Posterior vena cava (tissue), 2 donors: Measurements from ENCODE around the gene DCAF6. TPM values are rescaled to one million over a fixed set of nuclear protein-coding genes. Genes with fewer than 3 reads are reported as not detected.
"Not testable (repeated sequence)": the region's sequence is repeated elsewhere in the genome, so short reads cannot be mapped to it uniquely, and the experiment has no call there.

Experiments used
- DNase-seq: peaks from one replicate; pipeline ENCODE4 v3.0.0-alpha.2; 2020; ENCODE audit warnings: low spot score
- intact Hi-C, 2 donors: fragments of 100-400 bp; cut with DNase I; formaldehyde crosslinking; loops; one replicate each; pipeline versions ENCODE4 v1.14.1 to v1.14.2; 2022 to 2023
- long read RNA-seq, 2 donors: library from polyadenylated mRNA; unstranded; transcript quantifications; one replicate each; pipeline ENCODE4 v2.0.0, GENCODE V29; 2020 to 2021
- total RNA-seq, 2 donors: library from RNA; stranded (reverse); fragmentation: NEBNext Ultra II Directional; extraction: Animal tissue kit (Norgen Biotek cat#: 25700); gene quantifications; one replicate each; pipeline ENCODE4 v1.2.1, GENCODE V29; 2021
- donor health status: DM: yes; HTN: yes; CAD: no.
- donor health status: DM: yes; HTN: yes; CAD: no.

The DCAF6 gene, protein sequence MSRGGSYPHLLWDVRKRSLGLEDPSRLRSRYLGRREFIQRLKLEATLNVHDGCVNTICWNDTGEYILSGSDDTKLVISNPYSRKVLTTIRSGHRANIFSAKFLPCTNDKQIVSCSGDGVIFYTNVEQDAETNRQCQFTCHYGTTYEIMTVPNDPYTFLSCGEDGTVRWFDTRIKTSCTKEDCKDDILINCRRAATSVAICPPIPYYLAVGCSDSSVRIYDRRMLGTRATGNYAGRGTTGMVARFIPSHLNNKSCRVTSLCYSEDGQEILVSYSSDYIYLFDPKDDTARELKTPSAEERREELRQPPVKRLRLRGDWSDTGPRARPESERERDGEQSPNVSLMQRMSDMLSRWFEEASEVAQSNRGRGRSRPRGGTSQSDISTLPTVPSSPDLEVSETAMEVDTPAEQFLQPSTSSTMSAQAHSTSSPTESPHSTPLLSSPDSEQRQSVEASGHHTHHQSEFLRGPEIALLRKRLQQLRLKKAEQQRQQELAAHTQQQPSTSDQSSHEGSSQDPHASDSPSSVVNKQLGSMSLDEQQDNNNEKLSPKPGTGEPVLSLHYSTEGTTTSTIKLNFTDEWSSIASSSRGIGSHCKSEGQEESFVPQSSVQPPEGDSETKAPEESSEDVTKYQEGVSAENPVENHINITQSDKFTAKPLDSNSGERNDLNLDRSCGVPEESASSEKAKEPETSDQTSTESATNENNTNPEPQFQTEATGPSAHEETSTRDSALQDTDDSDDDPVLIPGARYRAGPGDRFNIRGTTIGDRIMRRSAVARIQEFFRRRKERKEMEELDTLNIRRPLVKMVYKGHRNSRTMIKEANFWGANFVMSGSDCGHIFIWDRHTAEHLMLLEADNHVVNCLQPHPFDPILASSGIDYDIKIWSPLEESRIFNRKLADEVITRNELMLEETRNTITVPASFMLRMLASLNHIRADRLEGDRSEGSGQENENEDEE
- 10 to 100 TPM; 50.2 to 55.9 TPM for total RNA-seq
- long read RNA-seq, donor 1, transcript DCAF6-201 (19 exons, 3,186 nt), result major isoform, 7 of 24 reads
- long read RNA-seq, donor 1, partial matches to known transcripts, result 6 of 24 reads
- long read RNA-seq, donor 1, other reads (novel, unspliced or antisense), result 9 of 24 reads
- long read RNA-seq, donor 2, transcript DCAF6-201 (19 exons, 3,186 nt), result major isoform, 11 of 60 reads
- long read RNA-seq, donor 2, partial matches to known transcripts, result 33 of 60 reads
- long read RNA-seq, donor 2, other reads (novel, unspliced or antisense), result 16 of 60 reads

DNA sequence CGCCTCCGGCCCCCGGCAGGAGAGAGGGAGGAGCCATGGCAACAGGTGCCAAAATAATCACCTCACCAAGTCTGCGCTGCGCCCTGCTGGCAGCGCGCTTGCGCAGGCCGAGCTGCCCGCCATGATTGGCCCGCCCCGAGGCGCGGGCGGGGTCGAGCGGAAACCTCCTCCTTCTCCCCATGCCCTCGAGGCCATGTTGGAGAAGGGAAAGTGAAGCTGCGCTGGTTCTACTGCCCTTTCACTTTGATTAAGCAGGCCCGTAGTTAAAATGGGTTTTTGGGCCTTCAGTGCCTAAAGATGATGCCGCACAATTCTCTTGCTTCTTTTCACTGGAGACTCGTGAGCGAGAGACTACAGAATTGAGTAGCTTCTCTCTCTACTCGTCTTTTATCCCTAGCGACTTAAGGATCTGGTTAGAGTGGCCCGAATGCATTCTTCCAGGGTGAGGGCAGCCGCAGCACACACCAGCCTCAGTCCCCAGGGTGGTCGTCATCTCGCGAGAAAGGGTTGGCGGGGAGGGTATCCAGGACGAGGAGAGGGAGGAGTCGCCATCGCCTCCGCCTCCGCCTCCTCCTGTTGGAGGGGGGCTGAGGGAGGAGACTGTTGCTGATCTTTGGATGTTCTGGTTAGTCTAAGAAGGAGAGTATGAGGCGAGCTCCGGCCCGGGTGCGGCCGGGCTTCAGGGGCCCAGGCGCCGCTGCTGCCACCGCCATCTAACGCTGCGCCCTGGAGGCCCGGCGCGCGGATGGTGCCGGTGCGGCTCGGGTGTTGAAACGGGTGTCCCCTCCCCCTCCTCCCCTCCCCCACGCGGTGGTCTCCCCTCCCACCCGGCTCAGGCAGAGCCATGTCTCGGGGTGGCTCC, at the start of gene DCAF6:
Gene DCAF6 (plus strand): TSS at position 616 of the 862 bp plus-strand sequence. CDS start 229 bp downstream, at position 845.
- intact Hi-C loops, result no loop called here
- peak; percentile 98 for DNase-seq

DNA sequence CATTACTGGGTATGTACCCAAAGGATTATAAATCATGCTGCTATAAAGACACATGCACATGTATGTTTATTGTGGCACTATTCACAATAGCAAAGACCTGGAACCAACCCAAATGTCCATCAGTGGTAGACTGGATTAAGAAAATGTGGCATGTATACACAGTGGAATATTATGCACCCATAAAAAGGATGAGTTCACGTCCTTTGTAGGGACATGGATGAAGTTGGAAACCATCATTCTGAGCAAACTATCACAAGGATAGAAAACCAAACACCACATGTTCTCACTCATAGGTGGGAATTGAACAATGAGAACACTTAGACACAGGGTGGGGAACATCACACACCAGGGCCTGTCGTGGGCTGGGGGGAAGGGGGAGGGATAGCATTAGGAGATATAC, 49.3 kb upstream of the DCAF6 start:
- intact Hi-C loops, DNase-seq: not testable (repeated sequence)

DNA sequence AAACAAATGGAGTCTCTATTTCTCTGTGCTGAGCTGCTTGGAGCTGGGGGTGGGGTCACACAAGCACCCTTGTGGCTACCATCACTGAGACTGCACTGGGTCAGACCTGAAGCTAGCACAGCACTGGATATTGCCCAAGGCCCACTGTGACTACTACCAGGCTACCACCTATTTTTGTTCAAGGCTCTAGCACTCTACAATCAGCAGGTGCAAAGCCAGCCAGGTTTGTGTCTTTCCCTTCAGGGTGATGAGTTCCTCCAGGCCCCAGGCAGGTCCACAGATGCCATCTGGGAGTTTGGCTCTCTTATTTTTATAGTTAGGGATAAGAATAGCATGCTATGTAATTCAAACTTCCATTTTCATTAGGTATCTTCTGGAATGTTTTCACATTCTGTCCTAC, 46.1 kb upstream of the DCAF6 start:
- DNase-seq, result no peak
- intact Hi-C loops, result no loop called here

DNA sequence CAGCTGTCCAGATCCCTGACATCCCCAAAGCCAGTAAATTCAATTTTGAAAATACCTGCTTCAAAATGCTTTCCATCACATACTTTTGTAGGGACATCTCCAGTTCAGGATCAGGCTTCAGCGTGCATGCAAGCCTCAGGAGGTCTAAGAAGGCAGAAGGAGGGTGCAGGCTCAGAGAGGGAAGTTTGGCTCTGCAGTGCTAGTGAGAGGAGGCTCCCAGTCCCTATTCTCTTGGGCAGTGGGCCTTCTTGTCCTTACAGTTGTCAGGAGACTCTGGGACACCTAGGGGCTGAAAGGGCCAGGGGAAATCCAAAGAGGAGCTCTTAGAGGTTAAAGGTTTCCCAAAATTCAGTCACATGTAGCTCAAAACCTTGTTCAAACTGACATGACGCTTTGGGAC, 42.7 kb upstream of the DCAF6 start:
- DNase-seq, result no peak
- intact Hi-C loops, result no loop called here

DNA sequence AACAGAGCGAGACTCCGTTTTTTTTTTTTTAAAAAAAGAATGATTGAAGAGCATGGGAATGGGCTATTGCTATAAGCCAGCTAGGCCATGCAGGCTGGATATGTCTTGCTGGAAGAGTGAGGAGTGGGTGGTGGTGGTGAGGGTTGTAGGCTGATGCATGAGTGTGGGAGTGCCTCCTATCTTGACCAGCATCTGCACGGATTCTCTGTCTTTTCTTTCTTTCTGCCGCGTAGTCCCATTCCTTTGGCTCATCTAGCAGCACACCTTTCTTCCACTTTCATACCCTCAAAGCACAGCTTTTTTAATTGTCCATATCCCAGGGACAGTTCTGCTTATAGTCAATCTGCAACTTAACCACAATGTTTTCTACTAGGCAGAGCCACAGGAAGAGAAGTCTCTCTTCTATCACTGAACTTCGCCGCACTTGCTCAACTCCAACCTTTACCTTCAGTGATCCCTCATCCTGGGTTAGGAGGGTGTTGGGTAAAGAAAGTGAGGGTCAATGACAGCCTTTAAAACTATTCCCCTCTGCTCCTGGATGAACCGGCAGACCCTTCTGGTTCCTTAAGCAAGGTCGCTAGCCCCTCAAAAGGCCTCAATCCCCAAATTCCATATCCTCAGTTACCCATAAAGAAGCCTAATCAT, 37.8 kb upstream of the DCAF6 start:
- DNase-seq, result no peak
- intact Hi-C loops, result no loop called here

DNA sequence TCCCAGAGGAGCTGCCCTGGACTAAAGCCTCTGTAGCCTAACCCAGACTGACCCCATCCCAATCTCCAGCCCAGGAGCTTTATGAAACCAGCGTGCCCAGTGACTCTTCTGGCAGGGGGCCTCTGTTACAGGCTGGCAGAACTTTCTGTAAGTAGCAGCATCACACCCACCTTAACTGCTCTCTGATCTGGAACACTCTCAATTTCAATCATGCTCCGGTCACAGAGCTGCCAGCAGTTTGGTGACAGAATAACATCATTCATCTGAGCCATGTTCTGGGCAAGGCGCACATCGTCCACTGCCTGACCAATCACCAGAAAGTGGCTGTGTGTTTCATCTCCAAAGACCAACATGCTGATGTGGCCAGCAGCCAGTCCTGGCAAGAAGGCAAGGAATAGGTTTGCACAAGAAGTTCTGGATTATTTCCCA, 37.2 kb upstream of the DCAF6 start:
- intact Hi-C loops, result no loop called here
- peak; percentile 89 for DNase-seq

DNA sequence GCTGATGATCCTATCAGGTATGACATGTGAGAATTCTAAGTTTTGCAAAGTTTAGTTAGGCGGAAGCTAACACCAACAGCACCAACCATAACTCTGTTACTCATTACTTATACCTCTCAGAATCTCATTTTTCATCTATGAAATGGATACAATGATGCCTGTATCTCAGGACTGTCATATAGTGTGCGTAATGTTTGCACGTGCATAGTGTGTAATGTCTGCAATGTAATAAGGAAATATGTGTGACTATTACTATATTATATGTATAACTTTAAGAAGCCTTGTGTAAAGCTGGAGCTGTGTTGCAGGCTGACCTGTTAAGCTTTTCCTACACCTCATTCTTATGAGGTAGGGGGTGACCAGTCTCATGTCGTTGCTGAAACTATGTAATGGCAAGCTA, 35.6 kb upstream of the DCAF6 start:
- intact Hi-C loops, result no loop called here
- DNase-seq, result no peak

DNA sequence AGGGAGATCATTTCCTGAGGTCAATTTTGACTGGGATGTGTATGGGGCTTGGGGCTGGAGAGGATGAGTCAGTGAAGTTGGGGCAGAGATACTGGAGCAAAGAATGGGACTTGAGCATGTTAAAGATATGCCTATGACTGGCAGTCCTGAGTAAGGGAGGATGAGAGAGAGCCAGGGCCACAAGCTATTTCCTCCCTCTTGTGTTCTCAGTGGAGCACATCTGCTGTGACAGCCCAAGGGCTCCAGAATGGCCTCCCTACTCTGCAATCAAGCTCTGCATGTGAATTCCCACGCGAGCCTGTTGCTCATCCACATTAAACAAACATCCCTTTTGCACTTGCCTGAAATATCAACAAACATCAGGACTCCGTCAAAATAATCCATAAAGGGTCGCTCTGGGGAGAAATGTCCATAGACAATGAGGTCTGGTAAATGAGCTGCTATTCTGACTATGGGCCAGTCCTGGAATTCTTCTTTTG, 31.8 kb upstream of the DCAF6 start:
- intact Hi-C loops, result no loop called here

DNA sequence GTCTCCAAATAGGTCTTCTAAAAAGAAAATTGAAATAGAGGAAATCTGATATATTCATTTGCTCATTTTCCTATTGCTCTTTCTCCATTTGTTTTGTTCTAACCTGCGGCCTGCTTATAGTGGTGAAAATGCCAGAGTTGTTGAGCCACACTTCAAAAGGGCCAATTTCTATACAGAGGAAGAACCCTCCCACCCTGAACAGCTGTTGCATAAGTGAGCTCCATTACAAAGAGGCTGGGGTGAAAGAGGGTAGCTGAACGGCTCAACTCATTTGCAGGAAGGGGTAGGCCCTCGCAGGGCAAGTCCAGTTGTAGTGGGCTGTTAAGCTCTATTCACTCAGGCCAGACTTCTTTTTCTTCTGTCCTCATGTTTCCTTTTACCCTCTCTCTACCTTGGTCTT, 31.3 kb upstream of the DCAF6 start:
- intact Hi-C loops, result no loop called here
- no peak for DNase-seq

More for the DNA sequence above, 31.8 kb upstream of the DCAF6 start:
- DNase-seq, result no peak

DNA sequence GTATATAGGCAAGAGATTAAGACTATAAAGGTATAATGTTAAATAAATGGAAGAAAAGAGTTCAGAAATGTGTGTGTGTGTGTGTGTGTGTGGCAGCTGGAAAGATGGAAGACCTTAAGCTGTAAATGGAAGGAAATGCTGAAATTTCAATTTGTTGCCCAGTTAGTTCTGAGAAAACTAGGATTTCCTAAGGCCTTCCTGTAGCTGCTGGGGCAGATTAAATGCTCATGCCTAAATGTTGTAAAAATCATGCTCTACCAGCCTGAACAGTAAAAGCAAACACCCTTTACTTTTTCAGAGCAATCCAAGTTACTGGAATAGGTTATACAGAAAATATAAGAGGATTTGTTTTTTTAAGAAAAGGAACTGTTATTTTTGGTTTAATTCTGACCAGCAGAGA, 30.8 kb upstream of the DCAF6 start:
- no peak for DNase-seq
- intact Hi-C loops, result no loop called here

DNA sequence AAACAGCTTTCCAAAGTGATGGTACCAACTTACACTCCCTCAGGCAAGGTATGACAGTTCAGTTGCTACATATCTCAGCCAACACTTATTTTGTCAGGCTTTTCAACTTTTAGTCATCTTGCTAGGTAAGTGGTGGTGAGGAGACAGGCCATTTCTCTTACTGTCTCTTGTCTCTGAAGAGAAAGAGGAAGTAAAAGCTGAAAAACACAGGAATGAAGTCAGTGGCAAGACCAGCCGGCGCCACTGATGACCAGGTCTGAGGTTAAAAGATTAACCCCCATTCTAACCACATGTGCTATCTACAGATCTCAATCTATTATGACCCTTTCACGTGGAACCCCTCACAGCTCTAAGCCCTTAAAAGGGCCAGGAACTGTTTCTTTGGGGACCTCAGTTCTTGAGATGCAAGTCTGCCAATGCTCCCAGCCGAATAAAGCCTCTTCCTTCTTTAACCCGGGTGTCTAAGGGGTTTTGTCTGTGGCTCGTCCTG, 26.7 kb upstream of the DCAF6 start:
- no peak for DNase-seq
- intact Hi-C loops, result no loop called here

DNA sequence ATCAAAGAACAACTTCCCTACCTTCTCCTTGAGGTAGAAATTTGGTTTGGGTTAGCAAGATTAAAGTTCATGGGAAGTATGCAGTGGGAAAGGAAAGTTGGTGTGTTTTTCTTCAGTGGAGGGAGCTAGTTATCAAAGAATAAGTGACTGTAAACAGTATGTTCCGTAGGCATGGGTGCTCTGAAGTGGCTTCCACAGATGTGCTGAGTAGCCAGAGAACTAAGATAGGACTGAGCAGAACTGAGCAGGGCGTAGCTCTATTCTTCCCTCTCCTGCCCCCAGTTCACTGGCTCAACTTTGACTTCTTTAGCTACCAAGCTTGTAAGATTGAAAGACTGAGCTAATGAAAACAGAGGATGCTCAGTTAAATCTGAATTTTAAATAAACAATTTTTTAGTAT, 26.0 kb upstream of the DCAF6 start:
- intact Hi-C loops, result no loop called here
- DNase-seq, result no peak

DNA sequence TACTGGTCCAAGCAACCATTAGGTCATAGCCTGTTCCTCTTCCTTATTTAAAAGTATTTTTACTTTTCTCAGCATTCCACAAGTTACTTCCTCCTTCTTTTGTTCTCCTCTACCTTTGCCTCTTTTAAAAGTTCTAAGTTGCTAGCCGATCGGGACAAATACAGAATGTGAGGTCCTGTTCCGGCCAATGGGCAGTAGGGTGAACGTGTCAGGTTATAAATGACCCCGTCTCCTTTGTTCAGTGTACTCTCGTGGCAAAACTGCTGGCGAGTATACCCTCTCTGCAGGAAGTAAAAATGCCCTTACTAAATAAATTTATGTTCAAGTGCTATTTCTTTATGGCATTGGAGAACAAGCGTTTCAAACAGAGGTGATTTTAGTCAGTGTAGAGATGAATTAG, 25.1 kb upstream of the DCAF6 start:
- no peak for DNase-seq
- intact Hi-C loops, result no loop called here

DNA sequence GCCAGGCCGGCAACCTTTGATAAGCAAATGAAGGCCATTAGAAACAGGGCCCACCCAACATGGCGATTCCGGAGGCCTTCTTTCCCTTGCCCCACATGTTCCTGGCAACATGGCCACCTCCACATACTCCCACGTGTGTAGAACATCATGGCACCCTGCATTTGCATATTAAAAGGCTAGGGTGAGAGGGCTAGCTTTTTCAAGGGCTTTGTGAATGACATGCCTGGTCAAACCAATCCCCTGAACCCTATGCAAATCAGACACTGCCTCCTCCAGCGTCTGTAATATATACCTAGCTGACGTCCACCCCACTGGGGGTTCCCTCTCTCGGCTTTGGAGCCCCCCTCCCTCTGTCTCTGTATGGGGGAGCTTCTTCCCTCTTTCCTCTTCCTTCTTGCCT, 24.2 kb upstream of the DCAF6 start:
- intact Hi-C loops, result no loop called here
- no peak for DNase-seq

DNA sequence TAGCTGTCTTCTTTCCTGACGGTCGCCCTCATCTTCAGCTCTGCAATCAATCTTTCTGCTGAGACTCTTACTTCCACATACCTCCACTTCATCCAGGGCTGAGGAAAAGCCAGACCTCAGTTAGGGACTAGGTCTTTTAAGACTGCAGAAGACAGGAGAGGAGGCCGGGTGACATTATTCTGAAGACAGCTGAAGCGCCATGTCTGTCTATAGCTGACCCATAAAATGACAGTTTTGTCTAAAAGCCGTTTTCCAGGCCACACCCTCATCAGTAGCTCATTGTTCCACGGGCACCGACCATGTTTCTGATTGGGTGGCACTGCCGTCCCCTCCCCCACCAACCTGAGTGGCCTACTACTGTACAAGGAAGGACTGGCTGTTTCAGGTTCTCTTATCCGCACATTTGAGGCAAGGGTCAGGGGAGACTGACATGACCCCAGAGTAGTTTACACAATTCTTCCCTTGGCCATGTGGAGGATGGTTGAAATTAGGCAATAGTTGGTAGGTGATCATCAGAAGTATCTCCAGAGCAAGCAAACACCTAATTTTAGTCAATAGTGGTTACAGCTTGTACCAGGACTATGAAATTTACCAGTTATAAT, 22.5 kb upstream of the DCAF6 start, which contains the start of gene ADCY10:
Gene ADCY10 (minus strand): TSS at position 240 of the 602 bp plus-strand sequence. CDS start 8,994 bp downstream, outside the sequence.
- no peak for DNase-seq
- intact Hi-C loops, result no loop called here

DNA sequence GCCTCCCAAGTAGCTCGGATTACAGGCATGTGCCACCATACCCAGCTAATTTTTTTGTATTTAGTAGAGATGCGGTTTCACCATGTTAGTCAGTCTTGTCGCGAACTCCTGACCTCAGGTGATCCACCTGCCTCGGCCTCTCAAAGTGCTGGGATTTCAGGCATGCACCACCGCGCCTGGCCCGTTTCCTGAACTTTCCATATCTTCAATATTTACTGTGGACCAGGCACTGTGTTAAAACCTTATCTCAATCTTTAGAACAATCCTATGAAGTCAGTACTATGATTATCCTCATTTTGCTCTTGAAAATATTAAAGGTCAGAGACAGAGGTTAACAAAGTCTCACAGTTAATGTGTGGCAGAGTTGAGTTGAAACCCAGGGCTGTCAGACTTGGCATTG, 20.9 kb upstream of the DCAF6 start:
- intact Hi-C loops, result no loop called here
- no peak for DNase-seq

DNA sequence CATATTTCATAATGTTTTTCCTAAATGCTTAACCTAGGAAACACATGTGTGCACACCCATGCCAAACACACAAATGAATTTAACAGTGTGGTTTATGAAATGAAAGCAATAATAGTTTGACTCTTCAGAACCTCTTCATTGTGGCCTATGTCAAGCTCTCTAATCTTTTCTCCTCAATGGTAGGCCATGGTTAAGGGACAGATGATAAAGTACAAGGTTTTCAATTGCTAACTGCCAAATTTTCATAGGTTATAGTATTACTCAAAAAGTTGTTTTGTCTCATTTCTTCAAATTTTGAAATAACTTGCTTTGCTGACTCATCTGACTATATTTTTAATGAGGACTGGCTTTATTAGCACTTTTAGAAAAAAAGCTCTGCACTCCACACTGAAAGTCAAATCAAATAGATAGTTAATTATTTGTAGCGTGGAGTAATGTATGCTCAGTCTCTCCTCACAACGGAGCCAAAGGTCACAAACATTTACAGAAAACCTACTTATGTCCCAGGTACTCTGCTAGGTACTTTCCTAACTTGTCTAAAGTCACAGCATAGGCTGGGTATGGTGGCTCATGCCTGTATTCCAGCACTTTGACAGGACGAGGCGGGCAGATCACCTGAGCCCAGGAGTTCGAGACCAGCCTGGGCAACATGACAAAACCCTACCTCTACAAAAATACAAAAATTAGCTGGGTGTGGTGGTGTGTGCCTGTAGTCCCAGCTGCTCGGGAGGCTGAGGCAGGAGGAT, 19.5 kb upstream of the DCAF6 start:
- DNase-seq, result no peak
- intact Hi-C loops, result no loop called here
